GM21786 (cell line): ENCODE measurements around the gene ADH1A.
"Not testable (repeated sequence)": the region's sequence is repeated elsewhere in the genome, so short reads cannot be mapped to it uniquely, and the experiment has no call there.

Experiments used
- ATAC-seq: cut with Tn5 transposase; IDR thresholded peaks from one replicate; pipeline ENCODE4 v1.9.1; 2021; ENCODE audit not compliant: unreplicated experiment

Gene ADH1A

DNA sequence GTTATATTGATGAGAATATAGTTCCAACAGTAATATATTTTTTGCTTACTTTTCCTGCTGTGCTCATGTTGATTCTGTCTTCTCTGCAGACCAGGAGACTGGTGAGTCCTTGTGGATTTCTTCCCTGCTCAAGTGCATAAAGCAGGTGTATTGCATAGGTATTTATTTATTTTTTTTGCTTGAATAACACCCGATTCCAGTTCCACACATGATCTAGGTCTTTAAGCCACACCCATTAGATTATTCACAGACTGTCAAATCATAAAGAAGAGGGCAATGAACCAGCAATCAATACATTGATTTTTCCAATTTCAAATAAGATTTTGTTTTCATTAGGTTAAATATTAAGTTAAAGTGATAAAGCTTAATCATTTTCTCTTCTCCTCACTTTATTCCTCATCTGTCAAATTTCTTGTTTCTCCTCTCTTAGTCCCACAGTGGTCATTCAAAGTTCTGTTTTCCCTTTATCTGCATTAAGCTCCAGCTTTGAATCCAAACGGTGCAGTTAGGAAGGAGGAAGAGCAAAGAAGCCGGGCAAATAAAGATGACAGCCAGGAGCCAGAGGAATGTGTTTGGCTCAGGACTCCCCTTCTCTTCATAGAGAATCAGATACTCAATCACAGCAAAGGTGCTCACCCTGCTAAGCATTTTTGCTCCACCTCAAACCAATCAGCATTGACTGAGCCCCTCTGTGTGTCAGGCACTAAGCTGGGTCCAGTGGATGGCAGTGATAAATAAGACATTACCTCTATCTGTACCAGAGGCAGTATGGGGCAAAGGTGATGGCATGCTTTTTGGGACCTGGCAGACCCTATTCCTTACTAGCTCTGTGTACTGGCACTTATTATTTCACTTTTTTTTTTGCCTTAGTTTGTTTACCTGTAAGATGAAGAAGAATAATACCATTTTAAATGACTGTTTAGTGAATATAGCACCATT lies at the start of gene ADH1A:
ADH1A (minus strand) TSS at position 138 of the 939 bp plus-strand sequence; CDS start at position 67, 71 bp downstream.
- ATAC-seq, result no peak

DNA sequence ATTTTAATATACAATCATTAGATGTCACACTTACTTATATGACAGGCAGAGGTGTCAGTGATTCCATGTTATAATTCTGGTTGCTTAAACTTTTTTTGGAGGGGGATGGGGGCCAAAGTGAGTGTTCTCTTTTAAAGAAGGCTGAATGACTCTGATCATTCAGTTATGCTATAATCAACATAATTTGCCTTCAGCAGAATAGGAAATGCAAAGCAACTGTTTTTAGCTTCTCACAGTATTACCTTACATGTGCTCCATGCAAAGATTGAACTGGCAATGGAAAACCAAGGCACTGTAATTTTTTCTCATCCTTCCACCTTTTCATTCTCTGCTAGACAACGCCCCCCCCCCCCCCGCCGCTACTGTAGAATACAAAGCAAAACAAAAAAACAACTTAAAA lies 48.4 kb upstream of the ADH1A start:
- no peak for ATAC-seq

DNA sequence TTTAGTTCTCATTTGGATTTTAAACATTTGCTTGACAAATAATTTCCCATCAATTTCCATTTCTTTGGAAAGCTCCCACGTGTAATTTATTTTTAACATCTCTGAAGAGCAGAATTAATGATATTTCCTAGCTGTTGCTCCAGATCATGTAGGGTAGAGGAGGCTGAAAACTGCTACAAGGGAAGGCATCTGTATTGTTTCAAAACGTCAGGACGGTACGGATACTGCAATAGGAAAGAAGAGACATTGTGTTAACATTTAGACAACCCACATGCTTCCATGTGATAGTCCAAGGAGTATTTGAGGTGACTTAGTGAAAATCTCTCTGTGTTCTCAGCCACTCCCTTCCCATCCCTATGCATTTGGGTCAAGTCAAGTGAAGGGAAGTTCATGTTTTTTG lies 45.8 kb upstream of the ADH1A start:
- ATAC-seq, result no peak

DNA sequence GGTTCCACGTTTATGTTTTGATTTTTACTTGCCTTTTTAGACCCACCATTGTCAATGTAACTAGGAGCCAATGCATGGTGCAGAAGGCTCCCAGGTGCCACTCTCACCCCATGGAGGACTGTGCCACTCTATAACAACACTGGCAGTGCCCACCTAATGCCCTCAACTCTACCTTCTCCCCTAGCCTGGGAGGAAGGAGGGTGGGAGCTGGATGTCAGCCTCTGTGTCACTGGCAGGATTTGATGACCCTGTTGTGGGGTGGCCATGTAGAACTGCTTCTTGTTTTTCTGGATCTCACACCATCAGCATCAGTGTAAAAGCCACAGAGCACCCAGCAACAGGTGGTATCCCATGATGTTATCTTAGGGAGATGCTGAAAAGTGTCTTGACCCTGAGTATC lies 44.1 kb upstream of the ADH1A start:
- ATAC-seq, result no peak

DNA sequence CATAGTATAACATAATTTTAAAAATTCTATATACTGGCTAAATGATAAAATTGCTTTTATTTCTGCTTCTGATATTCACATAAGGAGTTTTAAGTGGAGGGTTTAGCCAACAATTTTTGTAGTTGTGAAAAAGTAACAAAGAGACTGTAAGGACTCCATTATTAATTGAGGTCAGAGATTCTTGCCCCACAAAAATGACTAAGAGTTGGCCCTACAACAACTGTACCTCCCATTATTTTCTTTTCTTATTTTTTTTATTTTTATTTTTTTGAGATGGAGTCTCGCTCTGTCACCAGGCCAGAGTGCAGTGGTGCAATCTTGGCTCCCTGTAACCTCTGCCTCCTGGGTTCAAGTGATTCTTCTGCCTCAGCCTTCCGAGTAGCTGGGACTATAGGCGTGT lies 39.9 kb upstream of the ADH1A start:
- ATAC-seq, result no peak

DNA sequence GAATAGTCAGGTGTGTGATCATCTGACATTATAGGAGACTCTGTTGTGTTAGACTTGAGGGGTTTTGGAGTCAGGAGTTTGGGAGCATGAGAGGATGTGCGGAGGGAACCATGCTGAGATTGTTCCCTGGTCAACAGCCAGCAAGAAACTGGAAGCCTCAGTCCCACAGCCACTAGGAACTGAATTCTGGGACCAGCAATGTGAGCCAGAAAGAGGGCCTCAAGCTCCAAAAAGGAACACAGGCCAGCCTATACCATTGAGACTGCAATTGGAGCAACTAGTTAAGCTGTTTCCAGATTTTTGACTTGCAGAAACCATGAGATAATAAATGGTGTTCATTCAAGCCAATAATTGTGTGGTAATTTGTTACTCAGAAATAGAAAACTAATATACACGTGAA lies 39.1 kb upstream of the ADH1A start:
- no peak for ATAC-seq

DNA sequence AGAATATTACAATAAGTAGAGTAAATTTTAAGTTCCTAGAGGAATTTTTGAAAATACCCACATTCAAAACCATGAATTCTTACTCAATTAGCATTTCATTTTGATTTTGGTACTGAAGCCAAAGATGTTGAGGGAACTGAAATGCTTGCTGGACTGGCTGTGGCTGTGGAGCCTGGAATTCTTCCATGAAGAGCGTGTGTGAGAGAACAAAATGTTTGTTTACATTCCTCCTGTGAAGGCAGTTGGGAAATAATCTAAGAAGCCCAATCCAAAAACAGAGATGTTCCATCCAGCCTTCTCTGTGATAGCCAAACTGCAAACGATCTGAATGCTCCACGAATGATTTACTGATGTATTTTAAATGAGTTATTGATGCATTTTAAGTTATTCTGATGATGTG lies 34.2 kb upstream of the ADH1A start:
- ATAC-seq, result no peak

DNA sequence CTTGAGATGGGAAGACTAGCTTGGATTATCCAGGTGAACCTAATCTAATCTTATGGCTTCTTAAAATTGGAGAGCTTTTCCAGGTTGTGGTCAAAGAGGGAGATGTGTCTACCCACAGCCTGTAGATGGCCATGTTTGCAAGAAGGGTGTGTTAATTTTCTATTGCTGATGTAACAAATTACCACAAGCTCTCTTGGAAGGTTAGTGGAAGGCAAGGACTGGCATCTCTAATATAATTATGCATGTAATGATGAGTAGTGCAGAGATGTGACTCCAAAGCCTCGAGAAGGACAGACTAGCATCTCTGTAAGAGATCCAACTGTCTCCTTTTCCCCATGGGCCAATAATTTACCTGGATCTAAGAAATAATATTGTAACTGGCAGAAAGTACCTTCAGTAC lies 33.6 kb upstream of the ADH1A start:
- ATAC-seq, result no peak

DNA sequence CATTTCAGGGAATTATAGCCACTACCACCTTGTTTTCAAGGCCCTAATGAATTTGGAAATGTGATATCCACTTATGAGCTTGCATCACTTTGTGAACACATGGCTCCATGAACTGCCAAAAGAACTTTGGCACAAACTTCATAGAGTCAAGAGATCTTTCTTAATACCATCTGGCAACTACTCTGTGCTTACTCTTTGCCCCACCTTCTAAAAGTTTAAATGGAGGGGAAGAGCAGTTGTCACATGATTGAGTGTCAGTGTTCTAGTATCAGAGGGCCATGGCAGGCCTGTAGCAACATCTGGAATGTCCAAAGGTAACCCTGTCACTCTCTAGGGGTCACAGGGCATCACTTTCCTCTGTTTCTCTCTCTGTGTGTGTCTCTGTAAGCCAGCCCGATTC lies 33.0 kb upstream of the ADH1A start:
- no peak for ATAC-seq

DNA sequence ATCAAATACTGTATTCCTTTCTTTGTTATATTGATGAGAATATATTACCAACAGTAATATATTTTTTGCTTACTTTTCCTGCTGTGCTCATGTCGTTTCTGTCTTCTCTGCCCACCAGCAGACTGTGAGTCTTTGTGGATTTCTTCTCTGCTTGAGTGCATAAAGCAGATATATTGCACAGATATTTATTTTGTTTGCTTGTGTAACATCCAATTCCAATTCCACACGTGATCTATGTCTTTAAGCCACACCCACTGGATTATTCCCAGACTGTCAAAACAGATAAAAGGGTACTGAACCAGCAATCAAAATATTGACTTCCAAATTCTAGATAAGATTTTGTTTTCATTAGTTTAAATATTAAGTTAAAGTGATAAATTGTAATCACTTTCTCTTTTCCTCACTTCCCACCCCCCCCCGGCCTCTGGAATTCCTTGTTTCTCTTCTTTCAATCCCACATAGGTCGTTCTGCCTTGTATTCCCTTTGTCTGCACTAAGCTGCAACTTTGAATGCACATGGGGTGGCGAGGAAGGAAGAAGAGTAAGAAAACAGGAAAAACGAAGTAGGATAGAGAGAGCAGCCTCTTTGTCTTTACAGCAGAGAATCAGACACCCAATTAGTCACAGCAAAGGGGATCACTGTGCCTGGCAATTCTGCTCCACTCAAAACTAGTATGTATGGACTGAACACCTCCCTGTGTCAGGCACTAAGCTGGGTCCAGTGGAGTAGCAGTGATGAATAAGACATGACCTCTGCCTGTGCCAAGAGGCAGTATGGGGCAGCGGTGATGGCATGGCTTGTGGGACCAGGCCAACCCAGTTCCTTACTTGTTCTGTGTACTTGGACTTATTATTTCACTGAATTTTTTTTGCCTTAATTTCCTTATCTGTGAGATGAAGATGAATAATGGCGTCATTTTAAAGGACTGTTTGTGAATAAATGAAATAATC lies 30.7 kb upstream of the ADH1A start, which contains the start of gene ADH1B:
ADH1B (minus strand) TSS at position 161 of the 951 bp plus-strand sequence; CDS start at position 91, 70 bp downstream.
- ATAC-seq, result no peak

DNA sequence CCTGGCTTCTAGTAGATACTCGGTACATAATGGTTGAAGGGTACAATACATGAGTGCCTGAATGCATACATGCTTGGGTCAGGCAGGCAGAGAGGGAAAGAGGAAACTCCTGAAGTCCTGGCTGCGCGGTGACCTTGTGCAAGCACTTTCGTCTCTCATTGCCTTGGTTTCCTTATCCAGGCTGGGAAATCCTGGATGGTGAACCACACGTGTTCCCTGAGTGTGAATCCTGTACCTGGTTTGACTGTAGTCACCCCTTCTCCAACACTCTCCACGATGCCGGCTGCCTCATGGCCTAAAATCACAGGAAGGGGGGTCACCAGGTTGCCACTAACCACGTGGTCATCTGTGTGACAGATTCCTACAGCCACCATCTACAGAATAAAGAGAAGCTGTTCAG lies 27.0 kb upstream of the ADH1A start:
- not testable (repeated sequence) for ATAC-seq

DNA sequence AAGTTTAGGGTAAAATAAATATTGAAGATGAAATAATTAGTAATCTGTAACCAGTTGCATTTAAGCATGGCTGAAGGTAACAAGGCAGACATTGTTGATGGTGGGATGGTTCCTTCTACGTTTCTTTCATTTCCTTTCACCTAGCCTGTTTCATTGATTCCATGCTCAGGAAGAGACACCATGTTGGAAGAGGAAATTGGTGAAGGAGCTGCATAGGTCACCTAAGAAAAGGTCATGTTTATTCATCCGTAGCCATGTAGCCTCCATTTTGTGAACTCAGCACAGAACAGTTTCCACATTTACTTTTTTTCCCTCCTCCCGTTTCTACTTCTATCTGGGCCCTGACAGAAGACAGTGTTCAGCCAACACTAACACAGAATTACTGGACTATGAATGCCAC lies 26.6 kb upstream of the ADH1A start:
- ATAC-seq, result no peak

DNA sequence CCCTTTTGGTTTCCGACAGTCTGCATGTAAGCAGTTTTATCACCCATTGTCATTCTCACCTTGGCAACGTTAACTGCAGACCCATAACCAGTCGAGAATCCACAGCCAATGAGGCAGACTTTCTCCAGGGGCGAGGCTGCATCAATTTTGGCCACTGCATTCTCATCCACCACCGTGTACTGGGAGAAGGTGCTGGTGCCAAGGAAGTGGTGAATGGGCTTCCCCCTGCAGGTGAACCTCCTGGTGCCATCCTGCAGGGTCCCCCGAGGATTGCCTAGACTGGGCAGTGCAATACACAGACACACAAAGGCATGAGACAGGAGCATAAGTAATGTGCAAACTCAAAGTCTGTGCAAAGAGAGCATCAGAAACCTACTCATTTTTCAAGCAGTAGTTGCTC lies 25.1 kb upstream of the ADH1A start:
- ATAC-seq, result no peak

DNA sequence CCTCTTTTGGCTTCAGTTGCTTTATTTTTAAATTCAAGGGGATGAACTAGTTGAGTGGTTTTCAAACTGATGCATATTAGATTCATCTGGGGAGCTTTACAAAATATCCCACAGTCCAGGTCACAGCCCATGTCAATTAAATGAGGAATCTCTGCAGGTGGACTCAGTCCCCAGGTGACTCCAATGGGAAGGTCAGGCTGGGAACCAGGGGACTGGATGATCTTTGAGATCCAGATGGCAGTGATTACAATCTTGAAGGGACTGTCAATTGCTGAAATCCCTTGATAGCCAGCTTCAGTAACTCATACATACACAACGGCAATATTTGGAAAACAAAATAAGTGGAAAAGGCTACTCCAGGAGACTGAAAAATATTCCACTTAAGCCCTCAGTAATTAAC lies 23.4 kb upstream of the ADH1A start:
- no peak for ATAC-seq

DNA sequence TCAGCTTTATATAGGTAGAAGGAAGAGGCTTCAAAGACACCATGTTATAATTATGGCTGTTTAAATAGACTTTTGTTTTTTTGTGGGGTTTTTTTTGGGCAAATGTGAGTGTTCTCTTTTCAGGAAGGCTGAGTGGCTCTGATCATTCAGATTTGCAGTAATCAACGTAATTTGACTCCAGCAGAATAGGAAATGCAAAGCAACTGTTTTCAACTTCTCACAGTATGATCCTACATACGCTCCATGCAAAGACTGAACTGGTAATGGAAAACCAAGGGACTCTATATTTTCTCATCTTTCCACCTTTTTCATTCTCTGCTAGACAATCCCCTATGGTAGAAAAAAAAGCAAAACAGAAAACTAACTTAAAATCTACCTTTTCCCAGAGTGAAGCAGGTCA lies 19.6 kb upstream of the ADH1A start:
- ATAC-seq, result no peak

DNA sequence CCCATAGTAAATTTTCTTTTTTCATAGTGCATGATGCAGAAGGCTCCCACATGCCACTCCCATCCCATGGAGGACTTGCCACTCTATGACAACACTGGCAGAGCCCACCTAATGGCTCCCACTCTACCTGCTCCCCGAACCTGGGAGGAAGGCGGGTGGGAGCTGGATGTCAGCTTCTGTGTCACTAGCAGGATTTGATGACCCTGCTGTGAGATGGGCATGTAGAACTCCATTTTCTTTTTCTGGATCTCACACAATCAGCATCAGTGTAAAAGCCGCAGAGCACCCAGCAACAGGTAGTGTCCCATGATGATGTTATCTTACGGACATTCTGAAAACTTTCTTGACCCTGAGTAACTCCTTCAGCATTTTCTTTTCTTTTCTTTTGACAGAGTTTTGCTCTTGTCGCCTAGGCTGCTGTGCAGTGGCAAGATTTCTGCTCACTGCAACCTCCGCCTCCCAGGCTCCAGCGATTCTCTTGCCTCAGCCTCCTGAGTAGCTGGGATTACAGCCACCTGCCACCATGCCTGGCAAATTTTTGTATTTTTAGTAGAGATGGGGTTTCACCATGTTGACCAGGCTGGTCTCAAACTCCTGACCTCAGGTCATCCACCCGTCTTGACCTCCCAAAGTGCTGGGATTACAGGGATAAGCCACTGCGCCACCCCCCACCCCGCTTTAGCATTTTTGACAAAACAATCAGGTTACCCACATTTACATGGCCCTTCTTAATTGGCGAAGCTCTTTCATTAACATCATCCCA lies 15.0 kb upstream of the ADH1A start:
- ATAC-seq, result no peak

DNA sequence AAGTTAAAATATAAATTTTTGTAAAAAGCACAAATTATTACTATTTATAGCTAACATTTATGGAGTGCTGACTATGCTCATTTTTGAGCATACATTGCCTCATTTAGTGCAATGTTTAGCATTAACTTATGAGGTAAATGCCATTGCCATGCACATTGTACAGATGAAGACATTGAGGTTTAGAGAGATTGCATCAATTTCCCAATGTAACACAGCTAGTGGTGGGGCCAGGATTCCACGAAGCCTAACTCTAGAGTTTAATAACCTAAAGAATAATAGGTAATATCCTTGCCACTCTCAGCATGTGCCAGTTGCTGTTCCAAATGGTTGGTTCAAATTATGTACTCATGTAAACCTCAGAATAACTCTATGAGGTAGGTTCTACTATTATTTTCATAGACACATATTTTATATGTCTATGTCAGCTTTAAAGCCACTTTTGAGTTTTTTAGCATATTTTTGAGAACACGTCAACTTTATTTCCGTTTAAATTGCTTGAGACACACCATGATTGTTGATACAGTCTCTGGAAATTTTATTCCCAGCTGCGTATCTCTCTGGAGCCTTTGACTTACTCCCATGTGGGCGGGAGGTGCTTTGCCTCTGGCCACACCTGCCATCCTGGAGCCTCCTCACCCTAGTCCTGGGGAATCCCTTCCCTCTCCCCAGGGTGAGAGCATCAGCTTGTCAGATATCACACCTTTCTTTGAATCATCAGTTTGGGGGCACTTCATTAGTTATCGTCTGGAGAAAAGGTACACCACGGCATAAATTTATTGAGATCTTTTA lies 10.8 kb upstream of the ADH1A start:
- ATAC-seq, result no peak

DNA sequence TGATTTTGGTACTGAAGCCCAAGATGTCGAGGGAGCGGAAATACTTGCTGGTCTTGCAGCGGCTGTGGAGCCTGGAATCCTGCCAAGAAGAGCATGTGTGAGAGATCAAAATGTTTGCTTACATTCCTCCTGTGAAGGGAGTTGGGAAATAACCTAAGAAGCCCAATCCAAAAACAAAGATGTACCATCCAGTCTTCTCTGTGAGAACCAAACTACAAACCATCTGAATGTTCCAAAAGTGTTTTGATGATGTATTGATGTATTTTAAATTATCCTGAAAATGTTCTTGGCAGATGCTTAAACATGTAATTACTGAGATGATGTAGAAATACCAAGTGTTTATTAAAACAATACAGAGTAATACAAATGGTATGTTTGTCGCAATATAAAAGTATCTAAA lies 10.1 kb upstream of the ADH1A start:
- no peak for ATAC-seq

DNA sequence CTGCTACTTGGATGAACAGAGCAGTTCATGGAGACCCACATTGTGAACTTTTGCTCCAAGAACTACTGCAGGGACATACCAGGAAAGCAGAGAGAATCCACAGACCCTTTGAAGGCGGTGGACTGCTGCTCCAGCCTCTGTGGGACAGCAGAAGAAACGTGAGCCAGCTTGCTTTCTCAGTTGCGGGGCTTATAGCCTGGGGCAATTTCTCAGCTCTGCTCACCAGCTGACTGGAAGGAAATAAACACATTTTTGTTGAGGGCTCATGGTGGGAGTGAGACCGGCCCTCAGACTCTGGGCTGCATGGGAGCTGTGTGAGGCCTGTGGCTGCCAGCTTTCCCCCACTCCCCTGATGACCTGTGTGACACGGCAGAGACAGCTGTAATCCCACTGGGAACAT lies 2.6 kb upstream of the ADH1A start:
- ATAC-seq, result no peak

DNA sequence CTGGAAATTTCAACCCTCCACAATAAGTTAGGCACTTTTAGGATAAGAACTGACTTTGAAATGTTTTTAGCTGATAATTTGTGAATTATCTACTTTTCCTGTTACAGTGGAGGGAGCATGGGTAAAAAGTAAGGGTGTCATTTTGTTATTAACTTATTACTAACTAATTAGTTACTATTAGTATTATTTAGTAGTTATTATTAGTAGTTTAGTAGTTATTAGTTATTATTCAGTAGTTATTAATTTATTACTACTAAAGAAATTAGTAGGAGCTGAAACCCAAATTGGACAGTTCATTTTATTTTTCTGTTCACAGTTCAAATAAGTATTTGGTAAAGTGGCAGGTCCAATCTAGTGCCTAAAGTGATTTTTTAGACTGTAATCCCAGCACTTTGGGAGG lies 5.4 kb downstream of the ADH1A start:
- ATAC-seq, result no peak
